DOHH2 (cell line): ENCODE results near the gene TNFRSF19.

ENCODE experiments used
- CTCF ChIP-seq: fragments of 200-600 bp; sonication (generic); IDR thresholded peaks from one replicate; pipeline ENCODE4 v1.5.1; 2014; ENCODE audit warnings: antibody characterized with exemption, mild to moderate bottlenecking, low read depth, low read length; ENCODE audit not compliant: poor library complexity, severe bottlenecking
- EZH2phosphoT487 ChIP-seq: fragments of 200-600 bp; sonication (generic); IDR thresholded peaks from 2 replicates; pipeline ENCODE4 v1.6.1; 2017; ENCODE audit warnings: borderline replicate concordance, mild to moderate bottlenecking, antibody characterized with exemption, low read length, moderate library complexity, mixed read lengths

DNA sequence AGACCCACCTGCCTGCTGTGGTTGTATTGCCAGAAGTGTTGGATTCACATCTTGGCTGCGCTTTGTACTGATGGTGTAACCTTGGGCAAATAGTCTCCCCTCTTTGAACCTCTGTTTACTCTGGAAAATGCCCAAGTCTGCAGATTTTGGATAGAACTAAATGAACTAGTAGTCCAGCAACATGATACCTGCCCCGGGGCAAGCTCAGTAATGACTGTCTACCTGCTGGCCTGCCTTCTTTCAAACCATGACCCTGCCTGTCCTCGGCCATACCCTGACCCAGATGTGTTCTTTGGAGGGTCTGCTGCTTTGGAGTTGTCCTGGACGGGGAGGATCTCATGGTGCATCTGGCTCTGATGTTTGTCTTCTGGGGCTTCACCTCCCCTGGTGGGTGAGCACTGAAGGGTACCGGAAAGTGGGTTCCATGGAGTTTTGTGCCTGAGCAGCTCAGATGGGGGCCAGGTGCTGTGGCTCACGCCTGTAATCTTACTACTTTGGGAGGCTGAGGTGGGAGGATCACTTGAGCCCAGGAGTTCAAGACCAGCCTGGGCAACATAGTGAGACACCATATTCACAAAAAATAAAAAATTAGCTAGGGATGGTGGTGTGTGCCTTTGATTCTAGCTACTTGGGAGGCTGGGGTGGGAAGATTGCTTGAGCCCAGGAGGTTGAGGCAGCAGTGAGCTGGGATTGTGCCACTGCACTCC is 59.5 kb downstream of the TNFRSF19 start:
- no peak for TF ChIP-seq CTCF
- no peak for TF ChIP-seq EZH2phosphoT487
